ENCODE measurements around the gene DBX2.
"Not testable (repeated sequence)": the region's sequence is repeated elsewhere in the genome, so short reads cannot be mapped to it uniquely, and the experiment has no call there.

The DBX2 gene

GRCh38 chr12:45014396-45014795, 36.5 kb downstream of the DBX2 start:
- no peak for FAIRE-seq

DNA sequence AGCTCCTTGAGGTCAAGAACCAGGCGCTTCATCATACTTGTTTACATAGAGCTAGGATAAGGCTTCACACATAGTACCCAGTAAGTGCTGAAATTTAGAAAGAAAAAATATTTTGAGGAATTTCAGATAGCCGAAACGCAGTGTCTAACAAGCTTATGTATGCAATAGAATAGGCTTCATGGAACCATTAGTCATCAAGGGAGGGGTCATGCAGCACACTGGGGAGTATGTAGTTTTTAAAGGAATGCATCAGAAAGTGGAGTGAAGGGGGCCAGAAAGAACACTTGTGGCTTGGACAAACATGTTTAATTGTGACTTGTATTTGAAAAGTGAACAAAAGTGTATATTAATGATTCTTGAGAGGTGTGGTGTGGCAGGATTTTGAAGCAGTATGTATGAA, 38.1 kb downstream of the DBX2 start:
- no peak for DNase-seq (ENCODE audit: extremely low spot score, insufficient read length, low read depth)
- no peak for FAIRE-seq

More at GRCh38 chr12:45014396-45014795, 36.5 kb downstream of the DBX2 start:
- DNase-seq (ENCODE audit: extremely low spot score, insufficient read length, low read depth), result no peak

DNA sequence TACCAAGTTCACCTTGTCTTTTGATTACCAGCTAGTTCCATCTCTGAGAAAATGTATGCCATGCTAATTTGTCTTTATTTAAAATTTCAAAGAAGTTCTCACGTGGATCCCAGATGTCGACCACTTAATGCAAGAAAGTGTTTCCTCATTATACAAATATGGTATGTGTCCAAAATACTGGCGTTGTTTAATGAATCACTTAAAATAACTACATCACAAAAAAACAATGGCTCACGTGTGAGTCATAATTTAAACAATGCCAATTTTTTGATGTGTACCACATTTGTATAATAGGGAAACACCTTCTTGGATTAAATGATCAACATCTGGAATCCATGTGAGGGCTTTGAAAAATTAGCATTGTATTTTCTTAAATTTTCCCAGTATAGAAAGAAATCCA, 40.8 kb downstream of the DBX2 start:
- FAIRE-seq (no peak), DNase-seq (ENCODE audit: extremely low spot score, insufficient read length, low read depth) (no peak)

- no peak for DNase-seq (ENCODE audit: extremely low spot score, insufficient read length, low read depth)
- no peak for FAIRE-seq
Observed at GRCh38 chr12:45008211-45008610, 42.7 kb downstream of the DBX2 start.

DNA sequence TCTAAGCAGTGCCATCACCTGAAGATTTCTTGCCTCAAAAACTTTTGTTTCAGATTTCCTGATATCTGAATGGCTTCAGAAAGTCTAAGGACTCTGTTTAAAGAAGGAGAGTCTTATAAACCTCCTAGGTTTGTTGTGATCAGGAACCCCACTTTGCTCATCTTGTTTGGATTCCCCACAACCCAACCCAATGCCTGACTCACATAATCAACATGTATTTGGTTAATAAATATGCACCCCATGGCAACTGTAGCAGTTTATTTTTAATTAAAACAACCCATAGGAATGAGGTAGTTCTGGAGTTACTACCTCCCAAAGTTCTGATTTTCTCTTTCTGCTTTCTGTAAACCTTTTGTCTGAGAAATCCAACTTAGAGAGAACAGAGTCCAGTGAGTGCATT, 51.5 kb downstream of the DBX2 start:
- no peak for DNase-seq (ENCODE audit: extremely low spot score, insufficient read length, low read depth)
- FAIRE-seq, result no peak

GRCh38 chr12:44993161-44993560, 57.7 kb downstream of the DBX2 start:
- FAIRE-seq (no peak), DNase-seq (ENCODE audit: extremely low spot score, insufficient read length, low read depth) (no peak)

DNA sequence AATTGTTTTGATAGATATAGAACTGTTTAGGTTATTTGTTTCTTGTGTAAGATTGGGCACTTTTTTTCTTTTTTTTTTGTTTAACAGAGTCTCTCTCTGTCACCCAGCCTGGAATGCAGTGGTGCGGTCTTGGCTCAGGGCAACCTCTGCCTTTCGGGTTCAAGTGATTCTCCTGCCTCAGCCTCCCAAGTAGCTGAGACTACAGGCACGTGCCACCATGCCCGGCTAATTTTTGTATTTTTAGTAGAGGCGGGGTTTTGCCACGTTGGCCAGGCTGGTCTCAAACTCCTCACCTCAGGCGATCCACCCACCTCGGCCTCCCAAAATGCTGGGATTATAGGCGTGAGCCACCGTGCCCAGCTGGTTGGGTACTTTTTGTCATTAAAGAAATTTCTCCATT, 66.0 kb downstream of the DBX2 start:
- FAIRE-seq; DNase-seq (ENCODE audit: extremely low spot score, insufficient read length, low read depth): not testable (repeated sequence)

- no peak for FAIRE-seq
Observed at GRCh38 chr12:44979918-44980317, 71.0 kb downstream of the DBX2 start.

DNA sequence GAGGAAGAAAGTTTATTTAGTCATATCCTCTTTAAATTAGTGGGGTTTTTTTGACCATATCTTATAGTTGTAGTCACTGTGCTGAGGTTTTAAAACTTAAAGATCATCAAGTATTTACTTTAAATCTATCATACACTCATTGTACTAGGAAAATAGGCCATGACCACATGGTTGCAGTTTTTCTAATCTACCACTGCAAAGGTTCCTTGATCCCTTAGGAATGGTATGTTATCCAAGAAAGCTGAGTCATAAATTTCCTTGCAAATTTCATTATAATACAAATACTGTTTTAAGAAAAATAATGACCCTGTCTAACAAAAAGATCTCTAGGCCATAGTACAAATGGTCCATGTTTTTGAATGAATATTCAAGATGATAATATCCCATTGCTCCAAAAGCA, 74.7 kb downstream of the DBX2 start:
- no peak for FAIRE-seq
- DNase-seq (ENCODE audit: extremely low spot score, insufficient read length, low read depth), result no peak

More at GRCh38 chr12:44979918-44980317, 71.0 kb downstream of the DBX2 start:
- DNase-seq (ENCODE audit: extremely low spot score, insufficient read length, low read depth), result no peak

DNA sequence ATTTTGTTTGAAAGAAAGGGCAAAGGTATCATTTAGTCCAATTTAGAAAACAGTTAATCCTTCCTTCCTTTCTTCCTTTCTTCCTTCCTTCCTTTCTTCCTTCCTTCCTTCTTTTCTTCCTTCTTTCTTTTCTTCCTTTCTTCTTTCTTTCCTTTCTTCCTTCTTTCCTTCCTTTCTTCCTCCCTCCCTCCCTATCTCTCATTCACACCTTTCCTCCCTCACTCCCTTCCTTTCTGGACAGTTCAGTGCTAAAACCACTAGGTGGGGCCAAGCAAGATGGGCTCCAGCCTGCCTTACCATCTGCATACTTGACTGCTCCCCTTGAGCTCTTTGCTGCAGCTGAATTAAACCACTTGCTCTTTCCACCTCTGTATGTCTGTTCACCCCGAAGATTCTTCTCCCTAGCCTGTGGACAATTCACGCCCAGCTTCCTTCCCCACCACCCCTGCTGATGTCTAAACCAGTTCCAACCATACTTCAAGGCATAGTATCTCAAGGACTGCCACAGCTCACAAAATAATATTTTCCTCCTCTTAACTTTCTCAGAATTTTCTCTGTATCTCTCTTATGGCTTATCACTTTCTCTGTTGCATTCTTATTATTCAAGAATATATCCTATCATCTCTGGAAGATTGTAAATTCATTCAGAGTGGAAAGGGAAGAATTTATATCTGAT, 78.0 kb downstream of the DBX2 start:
- FAIRE-seq (peak; percentile 15), DNase-seq (ENCODE audit: extremely low spot score, insufficient read length, low read depth) (no peak)

- no peak for FAIRE-seq
- no peak for DNase-seq (ENCODE audit: extremely low spot score, insufficient read length, low read depth)
Observed at GRCh38 chr12:44968965-44969364, 81.9 kb downstream of the DBX2 start.

All from GM18507 (cell line).